ENCODE measurements around the gene CAP2. TPM values are rescaled to one million over a fixed set of nuclear protein-coding genes. Genes with fewer than 3 reads are reported as not detected.

The CAP2 gene, protein sequence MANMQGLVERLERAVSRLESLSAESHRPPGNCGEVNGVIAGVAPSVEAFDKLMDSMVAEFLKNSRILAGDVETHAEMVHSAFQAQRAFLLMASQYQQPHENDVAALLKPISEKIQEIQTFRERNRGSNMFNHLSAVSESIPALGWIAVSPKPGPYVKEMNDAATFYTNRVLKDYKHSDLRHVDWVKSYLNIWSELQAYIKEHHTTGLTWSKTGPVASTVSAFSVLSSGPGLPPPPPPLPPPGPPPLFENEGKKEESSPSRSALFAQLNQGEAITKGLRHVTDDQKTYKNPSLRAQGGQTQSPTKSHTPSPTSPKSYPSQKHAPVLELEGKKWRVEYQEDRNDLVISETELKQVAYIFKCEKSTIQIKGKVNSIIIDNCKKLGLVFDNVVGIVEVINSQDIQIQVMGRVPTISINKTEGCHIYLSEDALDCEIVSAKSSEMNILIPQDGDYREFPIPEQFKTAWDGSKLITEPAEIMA
- total RNA-seq, result 1 to 10 TPM; 3.5 to 8.9 (median 4.5) TPM

DNA sequence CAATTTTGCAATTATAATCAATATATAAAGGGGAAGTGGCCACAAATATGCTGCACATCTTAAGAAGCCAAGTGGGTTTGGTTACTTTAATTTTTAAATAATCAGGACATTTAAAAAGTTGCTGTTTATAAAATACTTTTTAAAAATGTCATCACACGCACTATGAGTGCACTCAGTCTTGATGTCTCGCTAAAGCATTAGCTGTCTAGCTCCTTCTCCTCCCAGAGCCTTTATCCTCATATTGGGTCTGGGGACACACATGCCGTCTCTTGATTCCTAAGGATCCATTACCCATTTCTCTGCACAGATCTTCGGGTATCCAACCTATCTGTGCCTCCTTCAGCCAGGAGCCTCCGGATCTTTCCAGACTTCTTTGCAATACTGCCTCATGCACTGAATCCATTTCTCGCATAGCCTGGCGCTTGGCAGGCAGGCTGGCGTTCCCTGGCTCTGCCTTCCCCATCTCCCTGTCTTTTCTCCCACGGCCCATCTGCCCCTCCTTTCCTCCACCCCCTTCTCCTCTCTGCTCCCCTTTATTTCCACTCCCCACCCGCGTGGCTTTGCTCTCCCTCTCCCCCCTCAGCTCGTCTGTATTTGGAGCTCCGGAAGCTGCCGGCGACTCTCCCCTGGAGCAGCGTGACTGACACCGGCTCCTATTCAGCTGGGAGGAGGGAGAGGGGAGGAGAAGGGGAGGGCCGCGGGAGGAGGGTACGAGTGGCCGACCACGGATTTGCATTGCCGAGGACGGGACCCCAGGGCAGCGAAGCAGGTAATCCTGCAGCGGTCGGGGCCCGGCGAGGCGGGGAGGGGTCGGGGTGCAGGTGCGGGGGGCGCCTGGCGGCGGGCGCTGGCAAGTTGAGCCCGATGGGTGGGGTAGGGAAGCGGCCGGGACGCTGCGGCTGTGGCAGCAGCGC, at the start of gene CAP2:
Gene CAP2 (plus strand): TSS at position 618 of the 914 bp plus-strand sequence. CDS start 27,961 bp downstream, outside the sequence.
- peak; percentile 73 for ATAC-seq (ENCODE audit: low FRiP score)
- DNase-seq (ENCODE audit: low spot score), result peak; percentile 25
- TF ChIP-seq, protein P1, sequence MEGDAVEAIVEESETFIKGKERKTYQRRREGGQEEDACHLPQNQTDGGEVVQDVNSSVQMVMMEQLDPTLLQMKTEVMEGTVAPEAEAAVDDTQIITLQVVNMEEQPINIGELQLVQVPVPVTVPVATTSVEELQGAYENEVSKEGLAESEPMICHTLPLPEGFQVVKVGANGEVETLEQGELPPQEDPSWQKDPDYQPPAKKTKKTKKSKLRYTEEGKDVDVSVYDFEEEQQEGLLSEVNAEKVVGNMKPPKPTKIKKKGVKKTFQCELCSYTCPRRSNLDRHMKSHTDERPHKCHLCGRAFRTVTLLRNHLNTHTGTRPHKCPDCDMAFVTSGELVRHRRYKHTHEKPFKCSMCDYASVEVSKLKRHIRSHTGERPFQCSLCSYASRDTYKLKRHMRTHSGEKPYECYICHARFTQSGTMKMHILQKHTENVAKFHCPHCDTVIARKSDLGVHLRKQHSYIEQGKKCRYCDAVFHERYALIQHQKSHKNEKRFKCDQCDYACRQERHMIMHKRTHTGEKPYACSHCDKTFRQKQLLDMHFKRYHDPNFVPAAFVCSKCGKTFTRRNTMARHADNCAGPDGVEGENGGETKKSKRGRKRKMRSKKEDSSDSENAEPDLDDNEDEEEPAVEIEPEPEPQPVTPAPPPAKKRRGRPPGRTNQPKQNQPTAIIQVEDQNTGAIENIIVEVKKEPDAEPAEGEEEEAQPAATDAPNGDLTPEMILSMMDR (IDR thresholded peaks at IDR 0.05), result no peak

DNA sequence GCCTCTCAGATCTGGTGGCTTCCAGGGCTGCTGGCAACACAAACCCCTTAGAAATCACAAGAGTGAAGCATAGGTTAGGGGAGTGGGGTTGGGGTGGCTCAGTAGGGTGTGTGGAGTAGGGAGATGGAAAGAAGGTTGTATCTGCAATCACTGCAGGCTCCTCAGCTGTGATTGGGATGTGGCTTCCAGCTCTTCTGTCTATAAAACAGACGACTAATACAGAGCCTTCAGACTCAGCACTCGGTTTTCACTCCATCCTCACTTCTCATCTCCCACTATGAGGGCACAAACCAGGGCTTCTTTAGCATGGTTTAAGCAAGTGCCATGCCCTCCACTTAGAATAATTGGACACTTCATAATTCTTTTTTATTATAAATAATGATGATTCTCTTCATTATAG, 46.4 kb upstream of the CAP2 start:
- no peak for ATAC-seq (ENCODE audit: low FRiP score)
- TF ChIP-seq, protein P1 (IDR thresholded peaks at IDR 0.05), result no peak
- DNase-seq (ENCODE audit: low spot score), result no peak

DNA sequence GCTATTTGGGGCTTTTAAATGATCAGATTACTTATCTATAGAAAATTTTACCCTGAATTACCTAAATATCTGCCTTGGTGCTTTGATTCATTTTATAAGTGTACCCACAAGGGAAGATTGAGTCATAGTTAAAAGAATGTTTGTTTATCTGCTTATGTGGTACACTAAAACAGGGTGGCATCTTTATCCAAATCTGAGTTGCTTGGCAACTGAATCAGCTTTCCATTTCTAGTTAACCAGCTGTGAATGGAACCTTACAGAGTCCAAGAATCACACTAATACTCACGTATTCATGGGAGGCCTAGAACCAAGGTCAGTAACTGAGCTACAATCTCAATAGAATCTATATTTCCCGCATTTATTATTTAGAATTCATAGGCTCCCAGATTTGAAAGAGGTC, 44.0 kb upstream of the CAP2 start:
- TF ChIP-seq, protein P1 (IDR thresholded peaks at IDR 0.05), result no peak
- DNase-seq (ENCODE audit: low spot score), result no peak
- ATAC-seq (ENCODE audit: low FRiP score), result no peak

DNA sequence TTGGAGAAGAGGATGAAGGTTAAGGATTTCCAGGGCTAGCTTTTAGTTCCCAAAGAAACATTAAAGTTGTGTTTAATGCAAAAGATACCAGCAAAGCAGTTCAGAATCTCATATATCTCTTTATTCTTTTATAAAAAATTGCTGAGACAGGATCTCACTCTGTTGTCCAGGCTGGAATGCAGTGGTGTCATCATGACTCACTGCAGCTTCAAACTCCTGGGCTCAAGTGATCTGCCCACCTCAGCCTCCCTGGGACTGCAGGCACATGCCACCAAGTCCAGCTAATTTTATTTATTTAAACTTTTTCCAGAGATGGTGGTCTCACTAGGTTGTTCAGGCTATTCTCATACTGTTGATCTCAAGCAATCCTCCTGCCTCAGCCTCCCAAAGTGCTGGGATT, 41.1 kb upstream of the CAP2 start:
- DNase-seq (ENCODE audit: low spot score) (no peak), ATAC-seq (ENCODE audit: low FRiP score) (no peak)
- TF ChIP-seq, protein P1 (IDR thresholded peaks at IDR 0.05), result no peak

DNA sequence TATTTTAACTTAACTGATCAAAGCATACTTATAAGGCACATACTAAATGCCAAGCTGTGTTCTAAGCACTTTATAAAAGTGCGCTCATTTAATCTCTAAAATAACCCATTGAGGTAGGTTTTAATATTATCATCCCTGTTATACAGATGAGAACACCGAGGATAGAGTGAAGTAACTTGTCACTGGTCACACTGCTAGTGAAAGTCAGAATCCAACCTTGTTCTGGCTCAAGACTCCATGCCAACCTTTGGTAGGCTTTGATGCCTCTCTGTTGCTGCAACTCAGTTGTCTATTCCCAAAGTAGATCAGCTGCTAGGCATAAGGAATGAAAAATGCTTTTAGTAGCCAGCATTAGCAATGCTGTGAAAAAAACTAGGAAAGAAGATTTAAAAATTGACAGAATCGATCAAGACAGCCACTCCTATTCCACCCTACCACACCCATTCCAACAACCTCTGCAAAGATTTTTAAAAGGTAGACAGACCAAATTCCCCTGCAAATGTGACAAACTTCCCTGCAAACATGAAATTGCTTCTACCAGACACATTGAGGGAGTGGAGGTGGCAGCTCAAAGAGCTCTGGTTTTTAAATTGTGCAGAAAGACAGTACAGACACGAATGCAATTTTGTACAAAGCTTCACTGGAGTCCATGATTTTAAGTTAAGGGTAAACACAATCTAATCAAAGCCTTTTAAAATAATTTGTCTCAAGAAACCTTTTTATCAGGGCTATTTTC, 39.8 kb upstream of the CAP2 start:
- DNase-seq (ENCODE audit: low spot score) (no peak), ATAC-seq (ENCODE audit: low FRiP score) (no peak)
- TF ChIP-seq, protein P1 (IDR thresholded peaks at IDR 0.05), result no peak

DNA sequence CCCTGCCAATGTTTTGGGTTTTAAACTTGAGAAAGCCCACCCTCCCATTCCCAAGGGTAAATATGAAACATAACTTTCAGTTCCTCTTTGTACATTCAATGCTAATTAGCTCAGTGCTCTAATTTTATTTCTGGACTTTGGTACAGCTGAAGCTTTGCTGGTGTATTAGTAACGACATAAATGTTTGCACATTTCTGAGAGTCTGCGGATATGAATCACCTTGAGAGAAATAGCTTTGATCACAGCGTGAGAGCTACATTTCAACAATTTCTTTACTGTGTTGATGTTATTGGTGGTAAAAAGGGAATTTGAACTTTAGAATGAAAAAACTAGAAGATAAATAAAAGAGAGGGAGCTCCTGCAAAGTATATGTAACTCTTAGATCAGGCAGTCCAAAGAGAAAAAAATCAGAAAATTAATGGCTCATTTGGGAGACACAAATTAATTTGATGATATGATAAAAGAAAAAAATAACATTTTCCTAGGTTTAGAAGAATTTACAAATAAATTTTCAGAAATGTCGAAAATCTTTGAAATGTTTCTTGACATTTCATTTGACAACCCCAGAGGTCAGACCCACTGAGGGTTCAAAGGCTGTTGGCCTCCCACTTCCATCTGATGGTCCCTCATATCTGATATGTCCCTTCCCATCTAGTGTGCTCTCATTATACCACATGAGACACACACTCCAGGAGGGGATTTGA, 38.5 kb upstream of the CAP2 start:
- TF ChIP-seq, protein P1 (IDR thresholded peaks at IDR 0.05), result no peak
- DNase-seq (ENCODE audit: low spot score) (no peak), ATAC-seq (ENCODE audit: low FRiP score) (no peak)
